ENCODE data around the gene LEO1. TPM values are rescaled to one million over a fixed set of nuclear protein-coding genes. Genes with fewer than 3 reads are reported as not detected.

Gene LEO1
- total RNA-seq, 1 donor from 2014 or later: 25.5 TPM

DNA sequence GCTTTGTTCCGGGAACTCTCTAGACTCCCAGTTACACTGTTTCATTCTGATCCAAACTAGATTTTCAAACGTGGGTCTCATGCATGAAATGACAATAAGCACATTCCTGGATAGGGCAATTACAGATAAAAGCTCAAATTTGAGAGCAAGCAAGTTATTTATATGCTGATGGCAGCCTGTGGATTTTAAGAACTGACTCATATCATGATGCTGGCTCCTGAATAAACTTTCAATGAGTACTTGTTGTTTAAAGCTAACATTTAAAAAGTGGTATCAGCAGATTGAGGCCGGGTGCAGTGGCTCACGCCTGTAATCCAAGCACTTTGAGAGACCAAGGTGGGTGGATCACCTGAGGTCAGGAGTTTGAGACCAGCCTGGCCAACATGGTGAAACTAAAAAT is 66.6 kb downstream of the LEO1 start:
- Mint-ChIP-seq H3K9me3 (ENCODE audit: unreplicated experiment) (no peaks in the 10 kb centered on the region), H3K36me3 (ENCODE audit: low read depth, unreplicated experiment) (peaks cover 34% of the 10 kb centered on the region), H3K27me3 (ENCODE audit: unreplicated experiment) (no peaks in the 10 kb centered on the region), H3K4me3 (ENCODE audit: unreplicated experiment) (peak overlapping the region; percentile 14), H3K4me1 (ENCODE audit: unreplicated experiment) (no peaks in the 10 kb centered on the region), H3K27ac (ENCODE audit: unreplicated experiment) (no peak overlapping the region)
- no peak for DNase-seq (ENCODE audit: low spot score)
- TF ChIP-seq, protein P1, sequence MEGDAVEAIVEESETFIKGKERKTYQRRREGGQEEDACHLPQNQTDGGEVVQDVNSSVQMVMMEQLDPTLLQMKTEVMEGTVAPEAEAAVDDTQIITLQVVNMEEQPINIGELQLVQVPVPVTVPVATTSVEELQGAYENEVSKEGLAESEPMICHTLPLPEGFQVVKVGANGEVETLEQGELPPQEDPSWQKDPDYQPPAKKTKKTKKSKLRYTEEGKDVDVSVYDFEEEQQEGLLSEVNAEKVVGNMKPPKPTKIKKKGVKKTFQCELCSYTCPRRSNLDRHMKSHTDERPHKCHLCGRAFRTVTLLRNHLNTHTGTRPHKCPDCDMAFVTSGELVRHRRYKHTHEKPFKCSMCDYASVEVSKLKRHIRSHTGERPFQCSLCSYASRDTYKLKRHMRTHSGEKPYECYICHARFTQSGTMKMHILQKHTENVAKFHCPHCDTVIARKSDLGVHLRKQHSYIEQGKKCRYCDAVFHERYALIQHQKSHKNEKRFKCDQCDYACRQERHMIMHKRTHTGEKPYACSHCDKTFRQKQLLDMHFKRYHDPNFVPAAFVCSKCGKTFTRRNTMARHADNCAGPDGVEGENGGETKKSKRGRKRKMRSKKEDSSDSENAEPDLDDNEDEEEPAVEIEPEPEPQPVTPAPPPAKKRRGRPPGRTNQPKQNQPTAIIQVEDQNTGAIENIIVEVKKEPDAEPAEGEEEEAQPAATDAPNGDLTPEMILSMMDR (IDR thresholded peaks at IDR 0.05; ENCODE audit: unreplicated experiment): no peak

DNA sequence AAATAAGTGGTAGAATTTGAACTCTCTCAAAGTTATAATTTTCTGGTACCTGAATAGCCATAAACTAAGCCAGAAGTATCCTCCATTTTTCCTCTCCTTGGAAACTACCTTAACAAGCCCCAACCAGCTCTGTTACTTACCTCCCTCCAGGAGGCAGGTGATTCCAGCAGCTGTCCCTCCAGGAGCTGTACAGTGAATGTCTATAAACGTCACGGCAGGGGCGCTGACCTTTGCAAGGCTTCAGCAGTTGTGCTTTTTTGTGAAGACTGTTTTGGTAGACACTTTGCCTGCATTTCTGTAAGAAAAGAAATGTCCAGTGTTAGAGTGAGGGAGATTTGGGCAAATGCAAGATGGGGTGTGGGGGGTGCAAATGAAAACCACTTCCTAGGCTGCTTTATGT is 67.2 kb downstream of the LEO1 start:
- no peak overlapping the region for H3K27ac Mint-ChIP-seq (ENCODE audit: unreplicated experiment)
- TF ChIP-seq, protein P1 (IDR thresholded peaks at IDR 0.05; ENCODE audit: unreplicated experiment): no peak

DNA sequence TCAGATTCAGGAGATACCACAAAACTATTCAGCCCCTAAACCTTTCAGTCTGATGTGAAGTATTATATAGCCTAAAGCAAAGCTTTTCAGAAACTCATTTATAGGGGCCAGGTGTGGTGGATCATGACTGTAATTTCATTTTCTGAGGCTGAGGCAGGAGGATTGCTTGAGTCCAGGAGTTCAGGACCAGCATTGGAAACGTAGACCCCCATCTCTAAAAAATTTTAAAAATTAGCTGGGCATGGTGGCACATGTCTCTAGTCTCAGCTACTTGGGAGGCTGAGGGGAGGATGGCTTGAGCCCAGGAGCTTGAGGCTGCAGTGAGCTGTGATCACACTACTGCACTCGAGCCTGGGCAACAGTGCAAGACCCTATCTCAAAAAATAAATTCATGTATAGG is 82.1 kb downstream of the LEO1 start:
- no peaks in the 10 kb centered on the region for H3K9me3 Mint-ChIP-seq (ENCODE audit: unreplicated experiment)

More for the DNA sequence above, 67.2 kb downstream of the LEO1 start:
- DNase-seq (ENCODE audit: low spot score): no peak
- H3K9me3 Mint-ChIP-seq (ENCODE audit: unreplicated experiment): no peaks in the 10 kb centered on the region
- H3K36me3 Mint-ChIP-seq (ENCODE audit: low read depth, unreplicated experiment): peaks cover 32% of the 10 kb centered on the region
- H3K27me3 Mint-ChIP-seq (ENCODE audit: unreplicated experiment): no peaks in the 10 kb centered on the region
- H3K4me3 Mint-ChIP-seq (ENCODE audit: unreplicated experiment): peak overlapping the region; percentile 14
- H3K4me1 Mint-ChIP-seq (ENCODE audit: unreplicated experiment): no peaks in the 10 kb centered on the region

DNA sequence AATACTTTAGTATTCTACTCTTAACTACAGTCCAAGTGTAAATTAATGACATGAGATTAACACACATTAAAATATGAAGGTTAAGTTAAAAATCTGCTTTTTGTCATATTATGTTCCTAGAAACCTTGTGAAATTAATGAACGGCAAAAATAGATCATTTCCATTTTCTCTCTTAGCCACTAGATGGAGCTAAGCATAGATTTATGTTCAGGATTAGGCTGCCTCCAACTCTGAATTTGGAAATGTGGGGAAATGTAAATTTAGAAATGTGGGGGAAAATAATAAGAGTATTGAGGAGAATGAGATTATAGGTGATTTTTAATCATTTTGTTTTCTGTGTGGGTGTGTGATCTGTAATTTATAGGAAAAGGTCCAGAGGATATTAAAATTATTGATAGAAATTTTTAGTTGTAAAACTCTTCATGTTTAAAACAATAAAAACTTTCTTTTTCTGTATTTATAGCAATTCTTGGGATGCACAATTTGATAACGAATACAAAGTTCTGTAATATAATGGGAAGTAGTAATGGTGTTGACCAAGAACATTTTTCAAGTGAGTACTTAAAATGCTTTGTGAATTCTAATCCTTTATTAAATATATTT is 82.9 kb downstream of the LEO1 start:
- DNase-seq (ENCODE audit: low spot score): no peak
- no peak overlapping the region for H3K27ac Mint-ChIP-seq (ENCODE audit: unreplicated experiment)
- TF ChIP-seq, protein P1 (IDR thresholded peaks at IDR 0.05; ENCODE audit: unreplicated experiment): peak; percentile 69
- H3K4me1 Mint-ChIP-seq (ENCODE audit: unreplicated experiment): no peaks in the 10 kb centered on the region
- H3K27me3 Mint-ChIP-seq (ENCODE audit: unreplicated experiment): no peaks in the 10 kb centered on the region
- H3K36me3 Mint-ChIP-seq (ENCODE audit: low read depth, unreplicated experiment): peaks cover 24% of the 10 kb centered on the region
- H3K4me3 Mint-ChIP-seq (ENCODE audit: unreplicated experiment): no peak overlapping the region
- no peaks in the 10 kb centered on the region for H3K9me3 Mint-ChIP-seq (ENCODE audit: unreplicated experiment)

More for the DNA sequence above, 82.1 kb downstream of the LEO1 start:
- no peak overlapping the region for H3K27ac Mint-ChIP-seq (ENCODE audit: unreplicated experiment)
- no peak overlapping the region for H3K4me3 Mint-ChIP-seq (ENCODE audit: unreplicated experiment)
- peaks cover 25% of the 10 kb centered on the region for H3K36me3 Mint-ChIP-seq (ENCODE audit: low read depth, unreplicated experiment)
- TF ChIP-seq, protein P1 (IDR thresholded peaks at IDR 0.05; ENCODE audit: unreplicated experiment): no peak
- no peaks in the 10 kb centered on the region for H3K4me1 Mint-ChIP-seq (ENCODE audit: unreplicated experiment)
- DNase-seq (ENCODE audit: low spot score): no peak
- H3K27me3 Mint-ChIP-seq (ENCODE audit: unreplicated experiment): no peaks in the 10 kb centered on the region

Other genes with a start within 250 kb of the LEO1 start
- gene LYSMD2, start 234.1 kb downstream of the LEO1 start, total RNA-seq (ENCODE audit: unreplicated experiment): 14.5 TPM
- gene TMOD2, start 220.2 kb downstream of the LEO1 start, total RNA-seq (ENCODE audit: unreplicated experiment): 118 TPM
- gene TMOD3, start 142.1 kb downstream of the LEO1 start, total RNA-seq (ENCODE audit: unreplicated experiment): 51.0 TPM
- 94.6 TPM for gene MAPK6, start 47.4 kb upstream of the LEO1 start, total RNA-seq (ENCODE audit: unreplicated experiment)
- gene BCL2L10, start 141.0 kb upstream of the LEO1 start, total RNA-seq (ENCODE audit: unreplicated experiment): not detected
- gene GNB5, start 219.6 kb upstream of the LEO1 start, total RNA-seq (ENCODE audit: unreplicated experiment): 11.7 TPM